HG03060 (cell line): Measurements from ENCODE around the gene HOMER3.
"Not testable (repeated sequence)": the region's sequence is repeated elsewhere in the genome, so short reads cannot be mapped to it uniquely, and the experiment has no call there.

Experiments used
- ATAC-seq: cut with Tn5 transposase; IDR thresholded peaks from one replicate; pipeline ENCODE4 v1.9.1; 2021; ENCODE audit warnings: low read depth, moderate number of reproducible peaks; ENCODE audit not compliant: unreplicated experiment

Gene HOMER3

DNA sequence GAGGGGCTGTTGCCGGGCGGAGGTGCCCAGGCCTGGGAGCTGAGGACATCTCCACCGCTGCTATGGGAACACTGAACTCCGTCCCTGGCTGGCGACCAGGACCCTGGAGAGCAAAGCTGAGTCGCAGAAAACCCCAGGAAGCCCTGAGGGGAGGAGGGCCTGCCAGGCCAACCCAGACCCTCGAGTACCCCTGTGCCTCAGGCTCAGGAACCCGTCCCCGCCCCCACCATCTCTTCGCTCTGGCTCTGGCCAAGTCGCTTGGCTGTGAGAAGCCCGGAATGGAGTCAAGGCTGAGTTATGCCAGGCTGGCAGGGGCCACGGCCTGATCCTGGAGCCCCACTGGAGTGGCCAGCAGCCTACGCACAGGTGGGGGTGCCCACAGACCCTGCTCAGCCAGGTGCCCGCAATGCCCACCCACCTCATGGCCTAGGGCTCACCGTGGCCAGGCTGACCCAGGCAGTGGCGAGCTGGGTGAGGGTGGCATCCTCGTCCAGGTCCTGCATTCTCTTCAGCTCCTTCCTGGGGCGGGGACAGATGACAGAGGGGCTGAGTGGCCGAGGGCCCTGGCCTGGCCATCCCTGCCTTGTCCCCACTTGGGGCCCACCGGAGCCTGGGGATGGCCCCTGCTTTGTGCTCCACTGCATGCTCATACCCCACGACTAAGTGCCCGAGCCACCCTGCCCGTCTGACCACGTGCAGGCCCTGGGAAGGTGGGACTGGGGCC, 36.5 kb downstream of the HOMER3 start:
- no peak for ATAC-seq

DNA sequence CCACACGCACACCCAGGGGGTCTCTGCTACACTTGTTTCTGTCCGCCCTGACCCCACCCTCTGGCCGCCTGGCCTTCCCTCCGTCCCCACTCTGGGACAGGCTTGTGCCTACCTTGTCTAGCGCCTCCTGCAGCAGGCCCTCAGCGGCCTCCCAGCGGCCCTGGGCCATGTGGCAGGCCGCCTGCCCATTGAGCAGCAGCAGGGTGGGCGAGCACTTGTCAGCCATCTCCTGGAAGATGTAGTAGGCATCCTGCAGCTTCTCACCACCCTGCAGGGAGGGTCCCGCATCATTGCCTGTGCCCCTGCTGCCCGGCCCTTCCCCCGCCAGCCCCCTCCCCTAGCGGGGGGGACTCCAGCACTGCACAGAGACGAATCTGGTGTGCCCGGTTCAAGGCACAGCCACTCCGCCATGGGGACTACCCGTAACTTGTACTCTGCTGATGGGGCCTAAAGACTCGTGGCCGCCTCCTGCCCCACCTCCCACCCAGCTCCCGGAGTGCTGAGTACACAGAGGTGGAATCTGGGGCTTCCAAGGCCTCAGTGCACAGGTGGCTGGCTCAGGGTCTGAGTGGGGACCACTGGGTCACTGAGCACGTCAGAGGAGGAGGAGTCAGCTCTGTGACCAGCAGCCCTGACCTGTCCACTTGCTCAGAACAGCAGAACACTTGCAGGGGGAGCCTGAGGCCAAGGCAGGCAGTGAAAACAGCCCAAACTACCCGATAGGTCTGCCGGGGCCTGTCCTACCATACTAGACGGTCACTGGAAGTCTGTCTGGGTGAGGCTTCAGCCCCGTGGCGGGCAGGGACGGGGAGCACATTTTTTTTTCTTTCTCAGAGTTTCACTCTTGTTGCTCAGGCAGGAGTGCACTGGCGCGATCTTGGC, 37.6 kb downstream of the HOMER3 start:
- no peak for ATAC-seq

DNA sequence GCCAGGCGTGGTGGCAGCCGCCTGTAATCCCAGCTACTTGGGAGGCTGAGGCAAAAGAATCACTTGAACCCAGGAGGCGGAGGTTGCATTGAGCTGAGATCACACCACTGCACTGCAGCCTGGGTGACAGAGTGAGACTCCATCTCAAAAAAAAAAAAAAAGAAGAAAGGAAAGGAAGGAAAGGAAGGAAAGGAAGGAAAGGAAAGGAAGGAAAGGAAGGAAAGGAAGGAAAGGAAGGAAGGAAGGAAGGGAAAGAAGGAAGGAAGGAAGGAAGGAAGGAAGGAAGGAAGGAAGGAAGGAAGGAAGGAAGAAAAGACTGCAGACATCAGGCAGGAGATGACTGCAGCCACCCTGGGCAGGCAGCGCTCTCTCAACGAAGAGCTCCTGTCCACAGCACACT, 38.5 kb downstream of the HOMER3 start:
- not testable (repeated sequence) for ATAC-seq

DNA sequence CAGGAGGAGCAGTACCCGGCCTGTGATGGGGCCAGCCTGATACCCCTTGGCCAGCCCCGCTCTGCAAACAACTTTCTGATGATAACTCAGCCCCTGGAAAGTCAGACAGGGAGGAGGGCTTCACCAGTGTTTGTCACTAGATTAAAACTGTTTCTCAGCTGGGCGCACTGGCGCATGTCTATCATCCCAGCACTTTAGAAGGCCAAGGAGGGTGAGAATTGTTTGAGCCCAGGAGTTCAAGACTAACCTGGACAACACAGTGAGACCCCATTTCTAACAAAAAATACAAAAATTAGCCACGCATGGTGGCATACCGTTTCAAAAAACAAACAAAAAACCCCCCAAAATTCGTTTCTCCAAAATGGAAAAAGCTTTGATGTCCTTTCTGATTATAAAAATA, 39.5 kb downstream of the HOMER3 start:
- no peak for ATAC-seq

DNA sequence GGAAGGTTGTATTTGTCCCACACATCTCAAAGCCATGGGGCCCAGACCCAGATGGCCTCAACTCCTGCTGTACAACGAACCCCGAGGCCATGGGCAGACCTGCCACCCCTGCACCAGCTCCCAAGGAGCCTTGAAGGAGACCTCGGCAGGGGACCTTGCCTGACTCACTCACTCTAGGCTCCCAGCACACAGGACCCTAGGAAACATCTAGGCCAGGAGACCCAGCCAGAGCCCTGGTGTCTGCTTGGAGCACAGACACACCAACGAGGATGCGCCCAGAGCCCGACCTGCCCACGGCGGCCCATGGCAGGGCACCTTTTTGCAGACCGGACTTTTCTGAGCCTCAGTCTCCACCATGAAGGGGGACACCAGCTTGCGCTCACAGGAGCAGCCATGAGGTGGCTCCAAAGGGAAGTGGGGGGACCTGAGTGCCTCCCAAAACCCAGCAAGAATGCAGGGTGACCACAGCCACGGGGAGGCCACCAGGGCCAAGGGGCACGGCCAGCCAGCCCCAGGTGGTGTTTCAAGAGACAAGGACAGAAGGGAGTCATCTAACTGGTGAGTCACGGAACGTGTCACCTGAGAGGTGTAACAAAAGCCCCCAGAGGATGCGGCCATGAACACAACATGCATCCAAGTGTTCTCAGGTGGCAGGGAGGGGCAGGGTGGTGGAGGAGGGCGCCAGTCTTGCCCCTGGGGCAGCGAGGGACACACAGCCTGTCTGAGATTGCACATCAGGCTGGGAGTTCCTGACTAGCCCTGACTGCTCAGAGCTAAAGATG, 40.1 kb downstream of the HOMER3 start:
- ATAC-seq, result no peak

DNA sequence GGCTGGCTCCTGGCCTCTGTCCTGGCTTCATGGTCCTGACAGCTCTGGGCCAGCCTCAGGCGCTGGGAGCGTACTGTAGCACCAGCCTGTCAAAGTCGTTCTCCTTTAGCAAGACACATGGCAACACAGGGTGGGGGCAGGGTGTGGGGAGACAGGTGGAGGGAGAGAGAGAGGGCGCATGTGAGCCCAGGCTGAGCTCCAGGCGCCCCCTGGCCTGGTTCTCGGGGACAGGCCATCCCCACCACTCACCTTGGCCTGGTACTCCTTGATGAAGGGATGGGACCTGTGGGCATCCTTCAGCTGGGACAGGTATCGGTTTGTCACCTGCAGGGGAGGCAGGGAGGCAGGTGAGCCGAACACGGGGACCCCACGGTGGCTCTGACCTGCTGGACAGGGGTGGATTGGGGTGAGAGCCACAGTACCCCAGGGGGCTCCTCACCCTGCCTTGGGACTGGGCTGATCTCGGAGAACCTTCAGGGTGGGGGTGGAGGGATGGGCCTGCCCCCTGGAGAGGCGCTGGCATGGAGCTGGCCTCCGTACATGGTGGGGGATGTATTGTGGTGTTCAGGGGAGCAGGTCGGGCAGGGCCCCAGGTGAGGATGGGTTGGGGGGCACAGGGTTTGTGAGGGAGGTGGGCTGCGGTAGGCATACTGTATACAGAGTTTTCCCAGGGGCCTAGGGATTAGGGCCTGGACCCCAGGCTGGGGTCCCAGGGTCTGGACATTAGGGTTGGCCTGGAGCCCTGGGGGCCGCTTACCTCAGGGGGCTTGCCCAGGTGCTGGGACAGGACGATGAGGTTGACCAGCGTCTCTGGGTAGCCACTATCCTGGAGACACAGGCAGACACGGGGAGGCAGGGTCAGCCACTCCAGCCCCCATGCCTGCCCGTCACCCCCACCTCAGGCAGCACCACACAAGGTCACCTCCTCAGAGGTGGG, 41.1 kb downstream of the HOMER3 start:
- ATAC-seq, result no peak

DNA sequence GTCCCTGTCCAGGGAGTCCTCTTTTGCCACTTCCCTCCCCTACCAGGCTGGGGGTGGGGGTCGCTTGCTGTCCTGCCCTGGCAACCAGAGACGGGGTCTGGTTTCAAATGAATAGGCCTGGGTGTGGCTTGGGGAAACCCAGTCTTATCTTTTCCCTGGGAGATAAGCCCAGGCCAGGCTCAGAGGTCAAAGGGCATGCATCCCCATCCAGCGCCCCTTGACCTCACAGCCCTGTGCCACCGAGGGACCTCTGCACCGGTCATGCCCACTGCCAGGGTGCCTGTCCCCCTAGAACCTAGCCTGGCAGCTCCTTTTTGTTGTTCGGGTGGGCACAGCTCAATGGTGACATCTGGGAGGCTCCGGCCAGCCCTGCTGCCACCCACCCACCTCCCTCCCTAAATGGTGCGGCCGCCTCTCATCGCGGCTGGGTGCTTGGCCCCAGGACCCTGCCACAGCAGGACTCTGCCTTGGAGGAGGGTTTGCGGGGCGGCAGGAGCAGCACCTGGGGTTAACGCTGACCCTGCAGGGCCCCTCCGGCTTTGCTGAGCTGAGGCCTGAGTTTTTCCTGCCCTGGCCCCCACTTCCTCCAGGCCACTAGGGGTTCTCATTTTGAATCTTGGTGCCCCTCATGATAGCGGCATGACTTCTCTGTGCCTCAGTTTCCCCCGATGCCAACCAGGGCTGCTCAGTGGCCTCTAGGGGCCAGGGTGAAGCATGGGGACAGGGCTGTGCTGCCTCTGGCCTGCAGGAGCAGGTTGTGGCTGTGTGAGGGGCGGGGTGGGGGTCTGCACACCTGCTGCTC, 42.2 kb downstream of the HOMER3 start:
- no peak for ATAC-seq

DNA sequence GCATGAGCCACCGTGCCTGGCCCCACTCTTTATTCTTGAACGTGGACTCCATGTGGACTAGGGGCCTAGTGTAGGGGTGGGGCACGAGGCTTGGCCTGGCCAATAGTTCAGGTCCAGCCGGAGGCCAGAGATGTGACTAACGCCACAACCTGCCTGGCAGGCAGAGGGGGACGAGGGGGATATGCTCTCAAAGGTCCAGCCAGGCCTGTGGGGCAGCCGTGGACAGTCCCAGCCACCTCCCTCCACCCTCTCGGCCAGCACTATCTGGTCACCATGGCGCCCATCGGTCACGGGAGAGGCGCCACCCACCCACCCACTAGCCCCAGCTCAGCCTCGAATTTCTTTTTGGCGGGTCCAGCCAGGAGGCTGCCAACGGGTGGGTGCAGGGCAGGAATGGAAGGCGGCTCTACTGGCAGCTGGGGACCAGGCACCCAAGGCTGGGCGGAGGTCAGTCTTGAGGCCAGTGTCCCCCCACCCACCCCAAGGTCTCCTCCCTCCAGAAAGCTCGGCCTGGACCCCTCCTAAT, 42.9 kb downstream of the HOMER3 start:
- no peak for ATAC-seq

DNA sequence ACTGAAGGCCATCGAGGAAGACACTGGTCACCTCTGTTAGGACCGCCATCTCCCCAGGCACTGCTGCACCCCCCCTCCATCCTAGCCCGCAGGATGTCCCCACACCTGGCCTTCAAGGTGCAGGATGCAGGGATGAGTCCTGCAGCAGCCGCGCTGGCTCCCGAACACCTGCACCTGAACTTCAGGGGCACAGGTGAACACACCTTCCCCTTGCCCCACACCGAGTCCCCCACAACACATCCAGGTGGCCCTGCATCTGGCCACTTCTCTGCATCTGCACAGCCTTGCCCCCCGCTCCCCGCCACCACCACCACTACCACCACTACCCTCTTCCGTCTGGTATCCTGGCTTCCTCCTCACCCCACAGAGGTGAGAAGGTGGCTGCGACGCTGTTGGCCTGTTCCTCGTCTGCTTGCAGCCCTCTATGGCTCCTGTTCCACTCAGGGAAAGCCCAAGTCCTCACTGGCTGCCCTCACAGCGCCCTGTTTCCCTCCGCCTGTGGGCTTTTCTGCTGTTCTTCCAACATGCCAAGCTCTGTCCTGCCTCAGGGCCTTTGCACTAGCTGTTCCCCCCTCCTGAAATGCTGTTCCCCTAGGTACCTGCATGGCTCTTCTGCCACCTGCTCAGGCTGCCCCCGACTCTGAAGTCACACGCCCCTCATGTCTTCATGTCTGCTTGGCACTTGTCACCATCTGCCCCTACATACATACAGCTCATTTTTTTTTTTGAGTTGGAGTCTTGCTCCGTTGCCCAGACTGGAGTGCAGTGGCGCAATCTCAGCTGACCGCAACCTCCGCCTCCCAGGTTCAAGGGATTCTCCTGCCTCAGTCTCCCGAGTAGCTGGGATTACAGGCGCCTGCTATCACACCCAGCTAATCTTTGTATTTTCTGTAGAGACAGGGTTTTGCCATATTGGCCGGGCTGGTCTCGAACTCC, 43.7 kb downstream of the HOMER3 start:
- no peak for ATAC-seq

DNA sequence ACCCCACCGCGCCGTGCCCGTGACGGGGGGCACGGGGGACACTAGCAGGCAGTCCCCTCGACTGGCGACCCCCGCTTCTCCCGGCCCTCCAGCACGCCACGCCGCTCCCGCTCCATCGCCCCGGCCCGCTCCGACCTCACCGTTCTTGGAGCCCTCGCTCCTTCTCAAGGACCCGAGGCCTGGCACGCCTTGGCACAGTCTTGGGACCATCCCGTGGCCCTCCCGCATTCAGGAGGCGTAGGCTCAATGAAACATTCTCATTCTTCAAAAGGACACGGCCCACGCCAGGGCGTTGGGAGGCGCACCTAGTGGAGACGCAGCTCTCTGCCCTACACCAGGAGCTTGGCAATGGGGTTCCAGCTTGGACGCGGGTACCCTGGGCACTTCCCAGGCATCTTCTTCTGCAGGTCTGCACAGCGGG, 44.6 kb downstream of the HOMER3 start:
- no peak for ATAC-seq

DNA sequence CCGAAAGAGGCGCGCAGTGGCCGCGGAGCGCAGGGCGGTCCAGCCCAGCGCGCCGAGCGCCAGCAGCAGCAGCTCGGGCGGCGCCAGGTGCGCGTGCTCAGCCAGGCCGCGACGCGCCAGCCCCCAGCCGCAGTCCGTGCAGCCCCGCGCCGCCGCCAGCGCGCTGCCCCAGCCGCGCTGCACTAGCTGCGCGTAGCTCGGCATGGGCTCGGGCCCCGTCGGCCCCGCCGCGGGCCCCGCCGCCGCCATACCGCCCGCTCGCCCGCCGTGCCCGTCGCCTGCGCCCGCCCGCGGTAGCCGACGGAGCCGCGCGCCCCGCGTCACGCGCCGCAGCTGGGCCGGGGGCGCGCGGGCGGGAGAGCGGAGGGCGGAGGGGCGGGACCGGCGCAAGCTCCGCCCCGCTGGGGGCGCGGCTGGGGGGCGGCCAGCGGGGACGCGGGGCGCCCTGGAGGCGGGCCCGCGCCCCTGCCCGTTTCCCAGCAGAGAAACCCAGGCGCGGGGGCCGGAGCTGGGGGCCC, 45.1 kb downstream of the HOMER3 start, which contains the start of gene CERS1:
Gene CERS1, minus strand, starts transcription at position 335 of the 518 bp plus-strand sequence. Its CDS starts 86 bp downstream, at position 249.
- ATAC-seq, result no peak

DNA sequence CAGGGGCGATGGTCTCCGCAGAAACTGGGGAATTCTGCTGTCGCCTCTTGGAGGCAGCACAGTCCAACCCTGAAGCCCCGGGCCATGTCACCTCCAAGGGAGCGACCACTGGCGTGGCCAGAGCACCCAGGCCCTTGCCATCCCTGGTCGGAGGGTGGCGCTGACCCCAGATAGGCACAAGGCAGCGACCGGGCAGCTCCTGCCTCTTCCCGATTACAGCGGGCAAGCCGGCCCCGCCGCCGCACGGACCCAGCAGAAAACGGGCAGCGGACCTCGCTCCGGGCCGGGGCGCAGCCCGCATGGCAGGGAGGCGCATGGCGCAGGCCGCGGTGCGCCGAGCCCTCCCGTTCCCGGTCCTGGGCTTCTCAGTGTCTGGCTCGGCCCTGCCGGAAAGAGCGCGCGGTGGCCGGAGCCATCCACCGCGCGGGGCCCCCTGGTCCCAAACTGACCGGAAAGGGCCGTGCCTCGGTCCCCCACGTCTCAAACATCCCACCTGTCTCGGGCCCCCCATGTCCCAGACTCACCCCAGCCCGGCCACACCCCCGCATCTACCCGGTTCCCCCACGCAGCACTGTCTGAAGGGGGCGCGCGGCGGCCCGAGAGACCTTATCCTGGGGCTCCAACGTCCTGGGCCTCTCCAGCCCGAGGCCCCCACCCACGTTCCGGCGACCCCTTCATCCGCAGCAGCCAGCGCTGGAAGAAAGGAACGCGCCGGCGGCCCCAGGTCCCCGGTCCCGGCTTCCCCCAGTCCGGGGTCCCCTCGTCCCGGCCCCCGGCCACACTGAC, 45.8 kb downstream of the HOMER3 start:
- no peak for ATAC-seq

DNA sequence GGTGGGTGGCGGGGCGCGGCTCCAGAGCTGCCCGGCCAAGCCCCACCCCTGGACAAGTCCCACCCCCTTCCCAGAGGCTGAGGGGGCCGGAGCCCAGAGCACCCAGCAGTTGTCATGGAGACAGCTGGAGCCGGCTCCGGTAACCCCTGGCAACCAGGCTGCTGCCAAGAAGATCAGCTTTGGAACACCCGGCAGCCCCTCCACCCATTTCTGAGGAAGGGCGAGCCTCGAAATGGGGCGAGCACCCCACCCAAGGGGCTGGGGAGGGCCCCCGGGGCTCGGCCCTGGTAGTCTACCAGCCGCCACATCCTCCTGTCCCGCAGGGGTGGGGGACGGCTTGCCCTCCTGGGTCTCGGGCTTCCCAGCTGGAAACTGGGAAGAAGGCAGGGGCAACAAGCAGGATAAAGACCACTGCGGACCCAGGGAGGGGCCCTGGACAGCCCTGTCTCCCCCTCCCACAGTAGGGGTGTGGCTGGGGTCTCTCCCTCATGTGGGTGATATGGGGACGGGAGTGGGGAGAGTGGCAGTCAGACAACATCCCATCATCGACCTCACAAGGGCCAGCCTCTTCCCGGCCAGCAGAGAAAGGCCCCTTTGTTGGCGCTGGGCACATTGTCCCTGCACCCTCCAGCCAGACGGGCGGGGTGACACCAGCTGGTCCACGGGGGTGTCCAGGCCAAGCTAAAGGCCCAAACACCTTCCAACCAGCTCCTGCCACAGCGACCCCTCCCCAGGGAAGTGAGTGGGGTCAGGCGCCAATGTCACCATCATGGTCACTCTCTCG, 46.6 kb downstream of the HOMER3 start:
- ATAC-seq, result no peak

DNA sequence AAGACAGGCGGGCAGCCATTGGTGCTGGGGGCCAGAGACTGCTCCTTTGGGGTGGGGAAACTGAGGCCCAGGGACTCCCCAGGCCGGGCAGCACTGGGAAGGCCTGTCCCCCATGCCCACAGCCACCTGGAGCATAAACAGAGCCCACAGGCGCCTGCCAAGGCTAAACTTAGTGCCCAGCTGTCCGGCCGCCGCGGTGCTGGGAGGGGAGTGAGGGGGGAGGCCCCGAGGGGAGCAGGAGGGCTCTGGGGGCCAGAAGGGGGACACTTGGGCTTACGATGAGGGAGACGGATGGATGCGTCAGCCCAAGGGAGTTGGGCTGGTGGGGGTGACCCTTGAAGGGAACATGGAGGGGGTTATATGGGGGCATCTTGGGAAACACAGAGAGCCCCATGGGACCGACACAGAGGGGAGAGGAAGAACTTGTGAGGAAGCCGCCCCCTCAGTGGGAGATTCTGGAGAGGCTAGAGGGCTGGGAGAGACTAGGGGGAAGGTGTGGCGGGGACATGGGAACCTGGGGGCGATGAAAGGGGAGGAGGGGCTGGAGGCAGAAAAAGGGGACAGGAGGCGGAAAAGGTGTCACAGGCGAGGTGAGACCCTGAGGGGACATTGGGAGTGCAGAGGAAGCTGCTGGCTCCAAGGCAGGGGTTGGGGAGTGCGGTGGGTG, 47.3 kb downstream of the HOMER3 start:
- no peak for ATAC-seq

DNA sequence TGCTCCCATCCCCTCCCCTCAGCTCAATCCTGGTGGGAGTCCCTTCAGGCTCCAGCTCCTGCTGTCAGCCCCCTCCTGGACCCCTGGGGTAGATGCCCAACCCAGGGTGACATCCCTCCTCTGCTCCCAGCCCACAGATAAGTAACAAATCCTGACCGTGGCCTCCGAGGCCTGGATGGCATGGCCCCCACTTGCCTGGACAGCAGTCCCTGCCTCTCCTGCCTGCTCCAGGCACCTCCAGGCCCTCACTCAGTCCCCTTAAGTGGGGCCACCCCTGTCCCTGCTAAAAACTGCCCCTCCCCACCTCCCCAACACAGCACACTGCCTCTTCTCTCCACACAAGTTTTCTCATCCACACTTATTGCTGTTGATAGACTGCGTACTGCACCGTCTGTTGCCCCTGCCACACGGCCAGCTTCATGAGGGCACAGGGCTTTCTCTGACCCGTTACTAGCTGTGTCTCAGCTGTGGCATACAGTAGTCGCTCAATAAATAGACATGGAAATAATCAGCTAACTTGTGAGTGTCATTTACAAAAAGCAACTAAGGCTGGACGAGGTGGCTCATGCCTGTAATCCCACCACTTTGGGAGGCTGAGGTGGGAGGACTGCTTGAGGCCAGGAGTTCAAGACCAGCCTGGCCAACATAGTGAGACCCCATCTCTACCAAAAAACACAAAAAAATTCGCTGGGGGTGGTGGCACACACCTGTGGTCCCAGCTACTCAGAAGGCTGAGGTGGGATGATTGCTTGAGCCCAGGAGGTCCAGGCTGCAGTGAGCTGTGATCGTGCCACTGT, 50.9 kb downstream of the HOMER3 start:
- no peak for ATAC-seq
